HG03280 (cell line): Measurements from ENCODE around the gene DPM3.
"Not testable (repeated sequence)": the region's sequence is repeated elsewhere in the genome, so short reads cannot be mapped to it uniquely, and the experiment has no call there.

Experiments used
- ATAC-seq: cut with Tn5 transposase; IDR thresholded peaks from one replicate; pipeline ENCODE4 v1.9.1; 2021; ENCODE audit warnings: mild to moderate bottlenecking, moderate library complexity; ENCODE audit not compliant: unreplicated experiment

The DPM3 gene

DNA sequence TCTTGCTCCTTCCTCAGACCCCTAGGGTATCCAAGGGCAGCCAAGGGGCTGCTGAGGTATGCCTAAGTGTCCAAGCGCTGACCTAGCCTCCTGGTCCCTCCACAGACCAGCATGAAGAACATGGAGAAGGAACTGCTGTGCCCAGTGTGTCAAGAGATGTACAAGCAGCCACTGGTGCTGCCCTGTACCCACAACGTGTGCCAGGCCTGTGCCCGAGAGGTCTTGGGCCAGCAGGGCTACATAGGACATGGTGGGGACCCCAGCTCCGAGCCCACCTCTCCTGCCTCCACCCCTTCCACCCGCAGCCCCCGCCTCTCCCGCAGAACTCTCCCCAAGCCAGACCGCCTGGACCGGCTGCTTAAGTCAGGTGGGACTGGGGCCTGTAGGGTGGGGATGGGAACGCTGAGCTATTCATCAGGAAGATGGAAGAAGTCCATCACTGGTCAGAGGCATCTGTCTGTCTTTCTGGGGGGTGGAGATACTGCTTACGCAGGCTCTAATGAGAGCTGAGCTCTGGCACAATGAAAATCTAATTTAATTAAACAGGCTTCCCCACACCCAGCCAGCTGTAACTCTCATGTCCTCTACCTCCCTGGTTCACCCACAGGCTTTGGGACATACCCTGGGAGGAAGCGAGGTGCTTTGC is 35.1 kb upstream of the DPM3 start:
- no peak for ATAC-seq

DNA sequence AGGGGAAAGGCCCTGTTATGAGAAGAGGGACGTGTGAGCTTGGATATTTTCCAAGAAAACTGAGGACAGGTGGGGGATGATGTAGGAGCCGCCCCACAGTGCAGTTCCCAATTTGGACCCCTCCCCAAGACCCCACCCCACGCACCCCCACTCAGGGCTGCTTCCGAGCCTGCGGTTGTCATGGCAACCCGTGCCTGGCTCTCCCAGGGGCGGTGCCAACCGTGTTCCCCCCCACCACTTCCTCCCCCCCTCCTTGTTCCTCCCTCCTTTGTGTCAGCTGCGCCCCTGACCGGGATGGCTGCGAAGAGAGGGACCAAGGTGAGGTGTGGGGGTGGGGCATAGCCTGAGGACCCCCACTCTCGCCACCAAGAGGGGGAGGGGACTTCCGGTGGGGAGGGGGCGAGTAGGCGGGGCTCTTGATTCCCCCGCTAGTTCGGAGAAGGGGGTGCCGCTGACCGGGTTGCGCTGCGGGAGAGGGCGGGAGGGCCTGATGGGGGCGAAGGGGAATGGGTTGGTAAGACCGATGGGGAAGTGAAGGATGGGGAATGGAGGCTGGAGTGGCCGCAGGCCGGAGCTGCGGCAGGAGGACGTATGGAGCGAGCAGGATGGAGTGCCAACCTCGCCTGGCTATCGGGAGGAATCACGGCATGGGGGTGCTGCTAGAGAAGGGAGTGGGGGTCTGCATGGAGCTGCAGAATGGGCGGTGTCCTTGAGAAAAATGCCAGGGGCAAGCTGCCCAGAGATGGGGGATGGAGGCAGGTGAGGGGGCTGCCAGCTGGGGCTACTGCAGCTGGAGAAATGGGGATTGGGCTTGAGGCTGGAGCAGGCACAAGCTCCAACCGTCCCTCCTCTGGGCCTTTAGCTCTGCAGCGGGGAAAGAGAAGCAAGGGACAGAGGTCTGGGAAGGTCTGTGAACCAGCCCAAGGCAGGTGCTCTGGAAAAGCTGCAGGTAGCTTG is 34.3 kb upstream of the DPM3 start:
- no peak for ATAC-seq

DNA sequence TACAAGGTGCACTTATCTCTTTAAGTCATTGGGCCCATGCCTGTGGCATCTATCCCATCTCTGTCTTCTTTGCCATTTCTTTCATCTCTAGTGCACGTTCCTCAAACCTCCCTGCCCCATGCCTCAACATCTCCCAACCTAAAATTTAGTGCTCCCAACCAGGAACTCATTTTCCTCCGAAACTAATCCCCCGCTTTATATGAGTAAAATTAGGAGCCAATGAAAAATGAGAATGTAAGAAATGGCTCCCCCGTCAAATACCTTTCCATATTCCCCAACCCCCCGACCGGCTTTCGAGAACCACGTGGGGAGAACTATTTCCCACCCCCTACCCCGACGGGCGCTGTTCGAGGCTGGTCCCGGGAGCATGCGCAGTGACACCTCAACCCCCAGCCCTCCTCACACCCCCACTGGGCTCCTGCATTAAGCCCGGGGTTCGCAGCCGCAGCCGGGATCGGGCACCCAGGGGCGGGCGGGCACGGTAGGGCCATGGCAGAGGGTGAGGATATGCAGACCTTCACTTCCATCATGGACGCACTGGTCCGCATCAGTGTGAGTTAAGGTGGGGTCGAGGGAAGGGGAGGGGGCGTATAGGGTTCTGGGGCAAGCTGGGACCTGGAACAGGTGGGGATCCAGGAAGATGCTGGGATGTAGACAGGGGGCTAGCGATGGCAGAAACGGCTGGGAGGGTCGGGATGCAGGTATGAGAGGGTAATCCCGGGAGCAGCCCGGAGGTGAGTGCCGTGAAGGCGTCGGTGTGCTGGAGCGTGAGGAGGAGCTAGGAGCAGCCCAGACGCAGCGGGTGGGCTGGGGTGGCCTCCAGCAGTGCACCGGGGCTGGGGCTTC is 33.4 kb upstream of the DPM3 start, which contains the start of gene TRIM46:
Gene TRIM46 (plus strand): TSS at position 372 of the 846 bp plus-strand sequence. CDS start 118 bp downstream, at position 490.
- no peak for ATAC-seq

DNA sequence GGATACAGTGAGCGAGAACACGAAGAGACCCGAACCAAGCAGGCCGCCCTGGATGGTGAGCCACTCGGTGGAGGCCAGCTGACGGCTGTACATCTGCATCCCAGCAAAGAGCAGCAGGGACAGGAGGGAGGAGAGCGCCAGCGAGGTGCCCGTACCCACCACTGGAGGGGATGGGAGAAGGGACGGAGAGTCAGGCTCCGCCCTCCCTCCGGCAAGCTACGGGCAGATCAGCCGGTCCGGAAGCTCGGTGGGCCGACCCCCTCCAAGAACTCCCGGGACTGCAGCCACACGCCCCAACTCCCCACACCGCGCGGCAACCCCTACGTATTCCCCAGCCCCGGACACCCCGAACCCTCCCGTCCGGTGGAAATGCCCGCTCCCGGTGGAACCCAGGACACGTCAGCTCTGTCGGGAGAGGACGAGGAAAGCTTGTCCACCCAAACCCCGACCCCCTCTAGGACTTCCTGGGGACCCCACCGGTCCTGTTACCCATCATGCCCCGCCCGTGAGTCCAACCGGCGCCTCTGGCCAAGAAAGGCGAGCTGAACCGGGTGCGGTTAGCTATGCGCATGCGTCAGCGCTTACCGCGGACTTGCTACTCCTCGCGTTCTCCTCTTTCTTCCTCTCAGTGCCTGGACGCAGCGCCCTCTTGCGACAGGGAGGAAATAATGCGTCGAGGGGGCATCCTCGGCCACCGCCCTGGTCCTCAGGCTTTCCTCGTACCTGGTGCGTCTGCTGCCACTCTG is 32.6 kb upstream of the DPM3 start, which contains the start of gene KRTCAP2:
Gene KRTCAP2 (minus strand): TSS at position 573 of the 746 bp plus-strand sequence. CDS start 80 bp downstream, at position 493.
- ATAC-seq: peak; percentile 80

GRCh38 chr1:155171836-155172731 is 31.8 kb upstream of the DPM3 start:
- ATAC-seq: peak; percentile 17

GRCh38 chr1:155170806-155171205 is 30.5 kb upstream of the DPM3 start:
- ATAC-seq: no peak

DNA sequence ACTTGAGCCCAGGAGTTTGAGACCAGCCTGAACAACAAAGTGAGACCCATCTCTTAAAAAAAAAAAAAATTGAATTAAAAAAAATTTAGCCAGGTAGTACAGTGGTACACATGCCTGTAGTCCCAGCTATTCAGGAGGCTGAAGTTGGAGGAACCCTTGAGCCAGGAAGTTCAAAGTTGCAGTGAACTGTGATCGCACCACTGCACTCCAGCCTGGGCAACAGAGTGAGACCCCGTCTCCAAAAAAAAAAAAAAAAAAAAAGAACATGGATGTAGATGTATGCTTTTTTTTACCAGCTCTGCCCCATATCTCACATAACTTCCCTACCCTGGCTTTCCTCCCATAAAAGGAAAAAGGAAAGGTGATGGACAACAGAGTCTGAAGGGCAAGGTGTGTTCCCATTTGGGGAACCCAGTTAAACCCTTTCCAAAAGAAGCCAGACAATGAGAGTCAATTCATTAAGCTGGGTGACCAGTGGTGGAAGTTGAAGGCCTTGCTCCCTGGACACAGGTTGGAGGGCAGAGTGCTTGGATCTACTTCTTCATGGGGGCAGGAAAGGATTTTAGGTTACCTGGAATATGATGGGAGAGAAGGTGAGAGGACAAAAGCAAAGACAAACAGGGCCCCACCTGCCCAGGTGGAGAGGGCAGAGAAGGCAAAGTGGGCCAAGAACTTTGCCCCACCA is 29.9 kb upstream of the DPM3 start:
- no peak for ATAC-seq

DNA sequence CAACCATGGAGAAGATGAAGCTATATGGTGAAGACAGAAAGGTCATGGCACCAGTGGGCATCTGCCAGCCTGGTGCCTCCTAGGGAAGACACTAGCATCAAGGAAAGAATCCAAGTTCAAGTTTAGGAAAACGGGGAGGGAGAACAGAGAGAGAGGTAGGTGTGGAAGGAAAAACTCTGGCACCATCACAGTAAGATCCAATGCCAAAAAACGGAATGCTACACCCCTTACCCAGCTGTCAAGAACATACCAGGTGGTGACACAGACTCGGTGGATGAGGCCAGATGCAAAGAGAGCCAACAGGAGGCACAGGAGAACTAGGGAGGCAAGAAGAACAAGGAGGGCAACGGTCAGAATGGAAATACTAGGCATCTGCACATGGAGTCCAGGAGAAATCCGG is 29.2 kb upstream of the DPM3 start:
- no peak for ATAC-seq

DNA sequence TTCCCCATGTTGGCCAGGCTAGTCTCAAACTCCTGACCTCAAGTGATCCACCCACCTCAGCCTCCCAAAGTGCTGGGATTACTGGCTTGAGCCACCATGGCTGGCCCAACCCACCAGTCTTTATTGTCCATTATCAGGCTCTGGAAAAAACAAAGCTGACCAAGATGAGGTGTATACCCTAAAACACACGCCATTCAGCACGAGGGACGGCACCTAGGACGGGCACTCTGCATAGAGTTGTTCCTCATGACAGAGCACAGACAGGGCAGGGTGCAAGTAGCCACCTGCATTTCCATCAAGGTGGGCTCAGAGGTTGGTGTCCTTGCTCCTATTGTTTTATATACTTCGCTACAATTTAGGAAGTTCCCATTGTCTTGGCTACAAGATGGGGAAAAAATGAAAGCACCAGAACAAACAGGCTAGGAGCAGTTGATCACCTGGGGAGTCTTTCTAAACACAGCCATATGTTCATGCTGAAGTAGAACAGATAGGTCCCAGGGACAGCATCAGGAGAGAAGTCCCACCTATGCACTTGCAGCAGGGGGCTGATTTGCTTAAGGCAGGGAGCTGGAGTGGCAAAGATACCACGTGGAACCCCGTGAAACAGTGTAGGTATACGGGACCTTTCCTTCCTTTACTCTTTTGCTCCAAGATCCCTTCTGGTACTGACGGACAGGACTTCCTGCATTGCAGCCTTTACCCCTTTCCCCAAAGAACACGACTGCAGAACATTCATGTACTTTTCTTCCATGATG is 28.3 kb upstream of the DPM3 start:
- ATAC-seq: no peak

GRCh38 chr1:155168105-155168445 is 27.7 kb upstream of the DPM3 start:
- ATAC-seq: not testable (repeated sequence)

DNA sequence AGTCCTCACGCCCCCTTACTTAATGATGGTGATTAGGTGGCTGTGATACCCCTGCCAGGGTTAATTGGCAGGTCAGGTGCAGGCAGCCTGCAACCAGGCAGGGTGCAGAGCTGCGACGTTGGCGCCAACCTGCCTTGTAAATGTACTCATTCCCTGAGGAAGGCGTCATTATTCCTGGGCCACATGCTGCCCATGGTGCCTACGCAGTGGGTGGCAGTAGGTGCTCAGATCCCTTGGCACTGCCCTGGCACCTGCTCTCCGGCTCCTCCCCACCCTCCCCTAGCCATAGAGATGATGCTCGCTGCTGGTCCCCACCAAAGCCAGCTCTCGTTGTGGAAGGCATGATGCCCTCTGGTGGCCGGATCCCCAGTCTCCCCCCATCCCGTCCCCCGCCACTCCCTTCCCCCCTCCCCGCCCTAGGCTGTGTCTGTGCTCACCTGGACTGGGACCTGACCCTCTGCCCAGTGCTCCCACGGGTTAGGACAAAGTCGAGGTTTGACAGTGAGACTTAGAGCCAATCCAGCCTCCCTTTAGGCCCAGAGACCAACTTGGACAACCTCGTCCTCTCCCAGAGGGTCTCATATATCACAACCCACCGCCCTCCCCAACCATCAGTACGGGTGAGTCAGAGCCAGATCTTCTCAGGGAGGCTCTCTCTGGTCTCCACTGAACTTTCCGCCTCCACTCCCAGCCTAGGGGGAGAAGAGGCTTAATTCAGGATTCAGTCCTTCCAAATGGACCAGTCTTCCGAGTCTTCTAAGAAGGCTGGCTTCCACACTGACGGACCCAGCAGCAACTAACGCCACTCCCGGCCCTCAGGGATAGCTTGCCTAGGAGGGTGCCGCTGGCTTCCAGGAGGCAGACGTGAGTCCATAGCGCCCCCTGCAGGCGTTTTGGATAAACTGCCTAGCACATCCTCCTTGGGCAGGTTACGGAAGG is 27.1 kb upstream of the DPM3 start:
- ATAC-seq: no peak

- no peak for ATAC-seq
These were observed 26.3 kb upstream of the DPM3 start for GRCh38 chr1:155166471-155167165.

GRCh38 chr1:155166051-155166470 is 25.7 kb upstream of the DPM3 start:
- ATAC-seq: no peak

DNA sequence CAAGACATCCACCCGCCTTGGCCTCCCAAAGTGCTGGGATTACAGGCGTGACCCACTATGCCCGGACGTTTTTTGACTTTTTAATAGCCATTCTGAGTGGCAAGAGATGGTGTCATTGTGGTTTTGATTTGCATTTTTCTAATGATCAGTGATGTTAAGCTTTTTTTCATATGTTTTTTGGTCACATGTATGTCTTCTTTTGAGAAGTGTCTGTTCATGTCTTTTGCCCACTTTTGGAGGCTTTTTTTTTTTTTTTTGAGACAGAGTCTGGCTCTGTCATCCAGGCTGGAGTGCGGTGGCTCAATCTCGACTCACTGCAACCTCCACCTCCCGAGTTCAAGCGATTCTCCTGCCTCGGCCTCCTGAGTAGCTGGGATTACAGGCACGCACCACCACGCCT is 24.3 kb upstream of the DPM3 start:
- not testable (repeated sequence) for ATAC-seq

- ATAC-seq: not testable (repeated sequence)
These were observed 23.5 kb upstream of the DPM3 start for GRCh38 chr1:155163785-155164184.

DNA sequence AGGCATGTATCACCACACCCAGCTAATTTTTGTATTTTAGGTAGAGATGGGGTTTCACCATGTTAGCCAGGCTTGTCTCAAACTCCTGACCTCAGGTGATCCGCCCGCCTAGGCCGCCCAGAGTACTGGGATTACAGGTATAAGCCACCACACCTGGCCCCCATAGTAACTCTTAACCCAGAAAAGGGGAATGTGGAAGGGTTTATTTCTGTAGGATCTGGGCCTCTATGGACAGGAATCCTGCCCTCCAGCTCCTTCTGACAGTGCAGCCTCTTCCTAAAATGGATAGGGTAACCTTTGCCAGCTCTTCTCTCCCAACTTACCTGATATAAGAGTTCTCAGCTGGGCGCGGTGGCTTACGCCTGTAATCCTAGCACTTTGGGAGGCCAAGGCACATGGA is 22.3 kb upstream of the DPM3 start:
- not testable (repeated sequence) for ATAC-seq
